Prostate gland (tissue), 1 donor: ENCODE measurements around the gene IDH2.

ENCODE experiments used
- POLR2A ChIP-seq: fragments of 450-650 bp; IDR thresholded peaks from one replicate; pipeline ENCODE4 v1.6.1; 2016; ENCODE audit warnings: antibody characterized with exemption, mild to moderate bottlenecking
- POLR2AphosphoS5 ChIP-seq: sonication (generic); formaldehyde crosslinking; IDR thresholded peaks from one replicate; pipeline ENCODE4 v1.6.1; 2017; ENCODE audit warnings: antibody characterized with exemption

DNA sequence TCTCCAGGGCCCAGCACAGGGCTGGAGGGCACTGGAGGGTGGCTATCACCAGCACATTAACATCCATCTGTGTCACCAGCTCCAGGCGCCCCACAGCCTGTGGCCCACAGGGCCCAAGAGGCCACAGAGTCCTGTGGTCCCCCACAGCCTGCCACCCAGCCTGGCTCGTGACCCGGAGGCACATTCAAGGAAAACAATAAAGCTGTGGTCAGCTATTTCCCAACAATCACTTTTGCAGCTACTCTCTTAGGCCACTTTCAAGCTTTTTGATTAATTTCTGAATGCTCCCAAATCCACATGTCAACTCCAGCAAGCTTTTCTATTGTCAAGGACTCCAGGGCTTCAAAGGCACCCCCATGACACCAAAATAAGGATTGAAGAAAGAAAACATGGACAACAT is 16.7 kb downstream of the IDH2 start:
- TF ChIP-seq POLR2AphosphoS5: no peak
- TF ChIP-seq POLR2A: no peak
